ENCODE data around the gene PDZRN4.

DNA sequence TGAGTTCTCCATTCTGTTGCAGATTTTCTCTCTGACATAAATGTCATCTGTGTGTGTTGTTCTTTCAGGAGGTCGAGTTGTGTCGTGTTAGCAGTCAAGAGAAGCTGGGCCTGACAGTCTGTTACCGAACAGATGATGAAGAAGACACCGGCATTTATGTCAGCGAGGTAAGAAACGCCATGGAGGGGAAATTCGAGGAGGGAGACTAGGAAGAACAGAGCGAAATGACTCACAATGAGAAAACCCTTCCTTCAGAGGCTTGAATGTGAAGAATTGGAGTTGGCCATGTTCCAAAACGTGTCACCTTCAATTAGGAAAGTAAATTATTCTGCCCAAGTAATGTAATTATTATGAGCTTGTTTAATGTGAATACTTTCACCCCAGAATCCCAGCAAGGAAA lies 364.5 kb downstream of the PDZRN4 start:
- no peak for TF ChIP-seq POLR2AphosphoS5 (IDR thresholded peaks at IDR 0.05; ENCODE audit: low read depth)
- TF ChIP-seq, protein P1, sequence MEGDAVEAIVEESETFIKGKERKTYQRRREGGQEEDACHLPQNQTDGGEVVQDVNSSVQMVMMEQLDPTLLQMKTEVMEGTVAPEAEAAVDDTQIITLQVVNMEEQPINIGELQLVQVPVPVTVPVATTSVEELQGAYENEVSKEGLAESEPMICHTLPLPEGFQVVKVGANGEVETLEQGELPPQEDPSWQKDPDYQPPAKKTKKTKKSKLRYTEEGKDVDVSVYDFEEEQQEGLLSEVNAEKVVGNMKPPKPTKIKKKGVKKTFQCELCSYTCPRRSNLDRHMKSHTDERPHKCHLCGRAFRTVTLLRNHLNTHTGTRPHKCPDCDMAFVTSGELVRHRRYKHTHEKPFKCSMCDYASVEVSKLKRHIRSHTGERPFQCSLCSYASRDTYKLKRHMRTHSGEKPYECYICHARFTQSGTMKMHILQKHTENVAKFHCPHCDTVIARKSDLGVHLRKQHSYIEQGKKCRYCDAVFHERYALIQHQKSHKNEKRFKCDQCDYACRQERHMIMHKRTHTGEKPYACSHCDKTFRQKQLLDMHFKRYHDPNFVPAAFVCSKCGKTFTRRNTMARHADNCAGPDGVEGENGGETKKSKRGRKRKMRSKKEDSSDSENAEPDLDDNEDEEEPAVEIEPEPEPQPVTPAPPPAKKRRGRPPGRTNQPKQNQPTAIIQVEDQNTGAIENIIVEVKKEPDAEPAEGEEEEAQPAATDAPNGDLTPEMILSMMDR (IDR thresholded peaks at IDR 0.05; ENCODE audit: insufficient read depth, low read length) = no peak
